Measurements from ENCODE around the gene PTPRF.
"Not testable (repeated sequence)": the region's sequence is repeated elsewhere in the genome, so short reads cannot be mapped to it uniquely, and the experiment has no call there.

PTPRF gene

DNA sequence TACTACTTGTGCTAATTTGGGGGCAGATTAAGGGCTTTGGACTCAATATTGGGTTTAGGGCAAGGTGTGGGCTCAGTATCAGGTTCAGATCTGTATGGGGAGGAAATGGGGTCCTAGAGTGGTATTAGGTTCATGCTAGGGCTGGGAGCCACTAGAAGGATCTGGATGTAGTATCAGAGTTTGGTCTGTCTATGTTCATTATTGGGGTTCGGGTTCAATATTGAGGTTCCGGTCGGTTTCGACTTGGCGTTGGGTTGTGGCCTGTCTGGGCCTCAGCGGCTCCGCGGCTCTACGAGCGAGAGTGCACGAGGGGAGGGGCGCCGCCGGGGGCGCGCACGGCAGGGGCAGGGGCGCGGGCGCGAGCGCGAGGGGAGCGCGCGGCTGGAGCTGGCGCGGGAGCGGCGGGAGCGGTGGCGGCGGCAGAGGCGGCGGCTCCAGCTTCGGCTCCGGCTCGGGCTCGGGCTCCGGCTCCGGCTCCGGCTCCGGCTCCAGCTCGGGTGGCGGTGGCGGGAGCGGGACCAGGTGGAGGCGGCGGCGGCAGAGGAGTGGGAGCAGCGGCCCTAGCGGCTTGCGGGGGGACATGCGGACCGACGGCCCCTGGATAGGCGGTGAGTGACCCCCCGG lies at the start of gene PTPRF:
Gene PTPRF (plus strand): TSS at position 401 of the 624 bp plus-strand sequence. CDS start 14,193 bp downstream, outside the sequence.
- peak in 1 of 2 experiments; percentile 11 for DNase-seq

- no peak for DNase-seq
Observed at GRCh38 chr1:43481491-43481890, 49.2 kb upstream of the PTPRF start.

DNA sequence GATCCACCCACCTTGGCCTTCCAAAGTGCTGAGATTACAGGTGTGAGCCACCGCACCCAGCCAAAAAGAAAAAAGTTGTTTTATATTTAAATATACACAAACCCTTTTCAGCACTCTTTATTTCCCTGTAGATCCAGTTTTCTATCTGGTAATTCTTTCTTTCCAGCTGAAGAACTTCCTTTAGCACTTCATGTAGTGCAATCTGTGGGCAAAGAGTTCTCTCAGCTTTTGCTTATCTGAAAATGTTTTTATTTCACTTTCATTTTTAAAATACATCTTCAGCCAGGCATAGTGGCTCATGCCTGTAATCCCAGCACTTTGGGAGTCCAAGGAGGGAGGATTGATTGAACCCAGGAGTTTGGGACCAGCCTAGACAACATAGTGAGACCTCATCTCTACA lies 48.5 kb upstream of the PTPRF start:
- no peak for DNase-seq

- no peak for DNase-seq
Observed at GRCh38 chr1:43484367-43484766, 46.3 kb upstream of the PTPRF start.

- no peak for DNase-seq
Observed at GRCh38 chr1:43488165-43488564, 42.5 kb upstream of the PTPRF start.

GRCh38 chr1:43491061-43491460 lies 39.6 kb upstream of the PTPRF start:
- no peak for DNase-seq

- no peak for DNase-seq
Observed at GRCh38 chr1:43492826-43493225, 37.9 kb upstream of the PTPRF start.

DNA sequence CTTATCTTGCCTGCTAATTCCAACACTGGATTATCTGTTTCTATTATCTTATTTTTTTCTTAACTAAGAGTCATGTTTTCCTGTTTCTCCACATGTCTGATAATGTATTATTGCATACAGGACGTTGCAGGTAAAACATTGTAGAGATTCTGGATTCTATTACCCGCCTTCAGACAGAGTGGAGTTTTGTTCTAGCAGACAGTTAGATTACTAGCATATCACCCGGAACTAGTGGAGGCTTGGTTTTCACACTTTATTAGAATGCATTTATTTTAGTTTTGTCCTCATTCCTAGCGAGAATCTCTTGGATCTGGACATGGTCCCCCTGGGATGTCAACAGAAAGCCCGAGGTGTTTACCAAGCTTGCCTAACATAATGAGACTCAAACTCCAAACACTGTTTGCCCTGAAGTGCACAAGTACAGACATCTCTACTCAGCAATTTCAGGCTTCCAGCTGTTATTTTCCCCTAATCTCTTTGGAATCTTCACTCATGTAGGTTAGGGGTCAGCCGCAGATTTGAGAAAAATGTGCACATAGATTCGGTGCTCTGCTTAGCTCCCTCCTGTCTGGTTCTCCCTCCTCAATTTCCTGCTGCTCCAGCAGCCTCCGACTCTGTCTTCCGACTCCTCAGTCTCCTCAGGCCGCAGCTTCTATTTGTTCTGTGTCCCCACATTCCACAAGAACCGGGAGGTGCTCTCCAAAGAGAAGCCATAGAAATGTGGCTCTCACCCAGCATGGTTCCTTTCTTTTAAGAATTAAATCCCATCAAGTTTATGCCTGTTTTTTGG lies 36.8 kb upstream of the PTPRF start:
- DNase-seq, result no peak

DNA sequence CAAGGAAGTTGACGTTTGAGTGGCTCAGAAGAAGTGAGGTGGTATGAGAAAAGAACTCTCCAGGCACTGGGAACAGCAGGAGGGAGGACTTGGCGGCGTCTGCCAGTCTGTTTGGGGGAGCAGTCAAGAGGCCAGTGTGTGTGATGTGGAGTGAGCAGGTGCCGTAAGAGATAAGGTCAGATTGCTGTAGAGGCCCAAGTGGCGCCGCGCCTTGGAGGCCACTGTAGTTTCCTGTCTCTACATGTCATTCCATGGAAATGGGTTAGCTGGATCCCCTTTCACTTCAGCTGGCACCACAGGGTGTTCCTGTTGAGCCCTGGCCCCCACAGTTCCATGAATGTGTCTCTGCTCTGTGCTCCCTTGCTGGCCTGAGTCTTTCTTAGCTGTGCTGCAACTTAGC lies 35.5 kb upstream of the PTPRF start:
- no peak for DNase-seq

DNA sequence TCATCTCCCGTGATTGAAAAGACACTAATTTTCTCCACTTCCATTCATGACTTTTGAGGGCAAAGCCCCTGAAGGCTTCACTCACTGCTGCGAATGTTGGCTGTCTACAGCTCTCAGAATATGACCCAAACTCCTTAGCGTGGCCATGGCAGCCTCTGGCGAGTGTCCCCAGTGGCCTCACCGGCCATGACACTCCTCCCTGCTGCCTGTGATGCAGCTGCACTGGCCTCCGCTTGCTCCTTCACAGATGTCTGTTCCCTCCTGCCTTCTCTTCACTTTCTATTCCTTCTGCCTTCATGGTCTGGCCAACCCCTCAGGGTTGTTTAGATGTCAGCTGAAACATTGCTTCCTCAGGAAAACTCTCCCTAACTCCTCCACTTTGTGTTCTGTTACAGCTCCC lies 30.8 kb upstream of the PTPRF start:
- no peak for DNase-seq

DNA sequence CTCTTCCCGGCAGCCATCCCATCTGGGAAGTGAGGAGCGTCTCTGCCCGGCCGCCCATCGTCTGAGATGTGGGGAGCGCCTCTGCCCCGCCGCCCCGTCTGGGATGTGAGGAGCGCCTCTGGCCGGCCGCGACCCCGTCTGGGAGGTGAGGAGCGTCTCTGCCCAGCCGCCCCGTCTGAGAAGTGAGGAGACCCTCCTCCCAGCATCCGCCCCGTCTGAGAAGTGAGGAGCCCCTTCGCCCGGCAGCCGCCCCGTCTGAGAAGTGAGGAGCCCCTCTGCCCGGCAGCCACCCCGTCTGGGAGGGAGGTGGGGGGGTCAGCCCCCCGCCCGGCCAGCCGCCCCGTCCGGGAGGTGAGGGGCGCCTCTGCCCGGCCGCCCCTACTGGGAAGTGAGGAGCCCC lies 28.9 kb upstream of the PTPRF start:
- not testable (repeated sequence) for DNase-seq

DNA sequence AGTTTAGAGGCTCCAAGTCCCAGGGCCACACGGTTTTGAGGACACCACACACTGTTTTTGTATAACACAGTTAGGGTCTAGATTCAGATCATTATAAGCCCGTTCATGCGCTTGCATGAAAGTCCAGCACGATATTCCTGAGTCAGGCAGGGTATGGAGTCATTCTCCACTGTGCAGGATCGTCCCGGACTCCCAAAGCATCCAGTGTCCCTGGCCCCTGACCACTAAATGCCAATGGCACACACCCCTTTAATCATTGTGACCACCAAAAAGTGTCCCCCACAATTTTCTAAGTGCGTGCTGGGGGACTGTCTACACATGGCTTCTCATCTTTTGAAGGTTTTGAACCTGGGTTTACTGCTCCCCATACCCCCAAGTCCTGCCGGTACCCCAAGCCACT lies 27.1 kb upstream of the PTPRF start:
- DNase-seq, result no peak

GRCh38 chr1:43505077-43505780 lies 25.5 kb upstream of the PTPRF start:
- DNase-seq, result no peak

DNA sequence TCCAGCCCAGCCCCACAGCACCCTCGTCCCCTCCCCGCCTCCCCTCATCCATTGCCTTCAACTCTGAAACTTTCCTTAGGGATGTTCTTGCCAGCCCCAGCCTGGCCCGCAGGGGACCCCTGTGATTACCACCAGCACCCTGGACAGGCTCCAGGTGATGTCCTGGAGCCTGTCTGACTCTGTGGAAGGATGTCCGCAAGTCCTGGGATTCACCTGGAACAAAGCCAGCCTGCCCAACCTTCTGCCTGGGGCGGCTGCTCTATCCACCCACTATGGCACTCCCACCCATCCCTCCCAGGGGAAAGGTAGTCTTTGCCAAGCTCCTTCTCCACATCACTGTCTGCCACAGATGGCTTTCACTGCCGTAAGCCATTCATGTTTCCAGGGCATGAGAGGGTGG lies 24.4 kb upstream of the PTPRF start:
- no peak for DNase-seq

- DNase-seq, result no peak
Observed at GRCh38 chr1:43507296-43508295, 23.1 kb upstream of the PTPRF start.

DNA sequence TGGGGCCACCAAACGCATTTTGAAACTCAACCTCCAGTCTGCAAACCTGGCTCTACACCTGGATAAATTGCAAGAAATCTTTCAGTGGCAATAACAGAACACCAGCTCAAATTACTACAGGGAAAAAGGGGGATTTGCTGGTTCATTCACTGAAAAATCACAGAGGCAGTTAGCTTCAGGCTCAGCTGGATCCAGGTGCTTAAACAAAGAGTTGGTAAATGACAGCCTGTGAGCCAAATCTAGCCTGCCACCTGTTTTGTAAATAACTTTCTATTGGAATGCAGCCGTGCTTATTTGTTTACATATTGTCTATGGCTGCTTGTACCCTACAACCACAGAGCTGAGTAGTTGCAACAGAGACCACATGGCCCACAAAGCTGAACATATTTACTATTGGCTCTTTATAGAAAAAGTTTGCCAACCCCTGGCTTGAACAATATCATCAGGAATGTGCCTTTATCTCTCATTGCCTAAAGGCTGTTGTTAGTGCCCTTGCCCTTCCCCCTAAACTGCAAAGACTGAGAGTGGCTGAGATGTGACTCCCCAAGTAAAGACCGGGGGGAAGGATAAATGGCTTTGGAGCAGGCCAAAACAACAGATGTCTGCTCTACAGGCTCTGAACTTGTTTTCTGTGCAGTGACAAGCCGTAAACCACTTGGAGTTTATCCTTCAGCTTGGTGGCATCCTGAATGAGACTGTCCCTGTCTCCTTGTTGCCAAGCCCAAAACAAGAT lies 21.5 kb upstream of the PTPRF start:
- DNase-seq, result no peak

GRCh38 chr1:43509740-43510375 lies 20.8 kb upstream of the PTPRF start:
- no peak for DNase-seq

DNA sequence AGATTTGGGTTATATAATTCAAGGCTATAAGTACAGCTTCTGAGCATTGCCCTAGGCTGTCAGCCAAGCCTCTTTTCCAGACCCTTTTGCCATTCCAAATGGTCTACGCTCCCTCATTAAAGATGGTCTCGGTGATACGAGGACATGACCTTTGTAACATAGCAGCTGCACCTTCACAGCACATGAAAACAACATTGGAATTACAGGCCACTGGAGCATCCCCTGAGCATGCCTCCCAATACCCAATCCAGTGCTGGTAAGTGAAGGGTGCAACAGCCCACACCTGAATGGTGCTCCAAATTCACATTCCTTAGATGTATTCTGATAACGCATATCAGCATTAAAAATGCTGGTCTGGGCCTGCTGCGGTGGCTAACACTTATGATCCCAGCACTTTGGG lies 20.1 kb upstream of the PTPRF start:
- DNase-seq, result no peak

DNA sequence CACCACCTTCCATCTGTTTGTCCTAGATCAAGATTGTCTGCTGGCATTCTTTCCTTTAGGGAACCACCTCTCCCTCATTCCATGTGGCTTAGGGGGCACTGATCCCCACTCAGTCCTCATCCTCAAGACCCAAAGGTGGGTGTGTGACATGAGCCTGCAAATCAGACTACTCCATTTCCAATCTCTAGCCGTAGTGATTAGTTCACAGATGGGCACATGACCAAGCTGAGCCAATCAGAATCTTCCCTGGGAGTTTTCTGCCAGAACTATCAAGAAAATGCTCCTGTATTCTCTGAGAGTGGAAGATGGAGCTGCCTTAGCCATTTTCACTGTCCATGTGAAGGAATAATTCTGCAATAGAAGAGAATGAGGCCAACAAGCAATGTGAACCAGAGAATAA lies 19.3 kb upstream of the PTPRF start:
- DNase-seq, result no peak

- DNase-seq, result no peak
Observed at GRCh38 chr1:43512133-43512532, 18.6 kb upstream of the PTPRF start.

- no peak for DNase-seq
Observed at GRCh38 chr1:43512681-43513080, 18.0 kb upstream of the PTPRF start.
